ACC112 (cell line): ENCODE data around the gene FGF10.

ENCODE experiments used
- H2AFZ ChIP-seq: fragments of 200-600 bp; sonication (generic); one replicate; pipeline ENCODE4 v1.6.0; 2017; ENCODE audit warnings: antibody characterized with exemption, low read length; ENCODE audit not compliant: unreplicated experiment
- H3K27ac ChIP-seq: fragments of 200-600 bp; sonication (generic); 2 replicates; pipeline ENCODE4 v1.5.1; 2014; ENCODE audit warnings: low read depth, mild to moderate bottlenecking, antibody characterized with exemption, low read length, moderate library complexity
- H3K27me3 ChIP-seq: fragments of 200-600 bp; sonication (generic); 2 replicates; pipeline ENCODE4 v1.6.1; 2014; ENCODE audit warnings: mild to moderate bottlenecking, antibody characterized with exemption, low read length, moderate library complexity, mixed read lengths; ENCODE audit not compliant: insufficient read depth
- H3K36me3 ChIP-seq: fragments of 200-600 bp; sonication (generic); 2 replicates; pipeline ENCODE4 v1.6.1; 2016; ENCODE audit warnings: mild to moderate bottlenecking, antibody characterized with exemption, low read length, moderate library complexity, mixed read lengths; ENCODE audit not compliant: insufficient read depth
- H3K4me1 ChIP-seq: fragments of 200-600 bp; sonication (generic); one replicate; pipeline ENCODE4 v1.6.1; 2016; ENCODE audit warnings: low read length, mixed read lengths; ENCODE audit not compliant: insufficient read depth, unreplicated experiment, control insufficient read depth
- H3K4me3 ChIP-seq: fragments of 200-600 bp; sonication (generic); 2 replicates; pipeline ENCODE4 v1.5.1; 2014; ENCODE audit warnings: mild to moderate bottlenecking, low read depth, low read length
- H3K79me2 ChIP-seq: fragments of 200-600 bp; sonication (generic); one replicate; pipeline ENCODE4 v1.6.0; 2016; ENCODE audit warnings: low read length; ENCODE audit not compliant: control insufficient read depth, unreplicated experiment, insufficient read depth

FGF10 gene

DNA sequence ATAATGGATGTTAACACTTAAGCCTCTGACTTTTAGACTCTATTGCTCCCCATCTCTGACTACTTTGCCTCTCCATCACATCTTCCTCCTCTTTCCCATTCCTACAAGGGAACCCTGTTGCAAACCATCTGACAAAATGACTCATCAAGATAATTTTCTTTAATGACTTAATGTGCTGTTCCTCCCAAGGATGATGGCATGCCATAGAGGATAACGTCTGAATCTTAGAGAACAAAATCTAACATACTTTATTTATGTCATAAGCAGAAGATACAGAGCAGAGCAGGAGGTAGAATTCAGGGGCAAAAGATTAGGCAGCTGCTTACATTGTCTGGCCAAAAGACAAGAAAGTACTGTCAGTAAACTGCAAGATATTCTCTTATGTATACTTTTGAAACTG lies 76.8 kb downstream of the FGF10 start:
- Histone ChIP-seq H3K4me1 (no peaks in the 10 kb centered on the region), H3K36me3 (no peaks in the 10 kb centered on the region), H3K4me3 (no peak overlapping the region), H3K27me3 (no peaks in the 10 kb centered on the region), H3K27ac (no peak overlapping the region), H2AFZ (no peak overlapping the region), H3K79me2 (no peaks in the 10 kb centered on the region)

- Histone ChIP-seq H3K4me1 (no peaks in the 10 kb centered on the region), H2AFZ (no peak overlapping the region), H3K4me3 (no peak overlapping the region), H3K36me3 (no peaks in the 10 kb centered on the region), H3K27me3 (no peaks in the 10 kb centered on the region), H3K79me2 (no peaks in the 10 kb centered on the region), H3K27ac (no peak overlapping the region)
These were observed 88.7 kb downstream of the FGF10 start for GRCh38 chr5:44300551-44300950.

GRCh38 chr5:44299394-44299793 lies 89.8 kb downstream of the FGF10 start:
- H3K27me3 ChIP-seq, result no peaks in the 10 kb centered on the region
- H3K36me3 ChIP-seq, result no peaks in the 10 kb centered on the region
- H3K4me1 ChIP-seq, result no peaks in the 10 kb centered on the region
- no peak overlapping the region for H3K27ac ChIP-seq
- H3K79me2 ChIP-seq, result no peaks in the 10 kb centered on the region
- no peak overlapping the region for H2AFZ ChIP-seq
- no peak overlapping the region for H3K4me3 ChIP-seq

DNA sequence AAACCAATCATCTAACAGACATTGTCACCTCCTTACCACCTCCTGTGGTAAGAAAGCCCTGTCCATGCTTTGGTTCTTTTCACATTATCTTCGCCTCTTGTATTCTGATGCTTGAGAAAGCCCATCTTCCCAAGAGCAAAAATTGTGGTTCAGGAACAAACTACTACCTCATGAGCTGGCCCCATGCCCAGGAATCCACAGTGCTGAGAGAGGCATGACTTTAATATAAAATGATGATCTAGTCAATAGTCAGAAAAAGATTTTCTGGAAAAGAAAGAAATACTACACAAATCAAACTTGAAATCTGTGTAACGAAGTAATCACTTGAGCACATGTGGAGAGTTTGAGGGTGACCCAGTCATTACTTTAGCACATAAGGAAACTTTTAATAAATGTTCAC lies 94.7 kb downstream of the FGF10 start:
- Histone ChIP-seq H3K4me1 (no peaks in the 10 kb centered on the region), H3K27ac (no peak overlapping the region), H3K27me3 (no peaks in the 10 kb centered on the region), H2AFZ (no peak overlapping the region), H3K79me2 (no peaks in the 10 kb centered on the region), H3K36me3 (no peaks in the 10 kb centered on the region), H3K4me3 (no peak overlapping the region)

DNA sequence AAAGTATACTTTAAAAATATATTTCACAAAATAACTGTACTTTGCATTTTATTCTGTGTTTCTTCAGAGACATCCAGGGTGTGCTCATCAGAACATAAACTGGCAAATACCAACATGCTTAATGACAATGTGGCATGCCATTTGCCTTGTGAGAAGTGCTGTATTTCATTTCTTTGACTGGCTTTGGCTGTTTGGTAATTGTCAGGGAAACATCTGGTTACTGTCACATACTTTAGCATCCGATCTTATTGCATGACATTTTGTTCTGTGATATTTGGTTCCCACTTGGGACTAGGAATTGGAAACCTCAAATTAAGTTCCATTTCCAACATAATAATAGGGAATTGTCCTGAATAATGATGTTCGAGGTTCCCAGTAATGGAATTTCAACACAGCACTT lies 96.5 kb downstream of the FGF10 start:
- no peak overlapping the region for H3K27ac ChIP-seq
- H3K36me3 ChIP-seq, result no peaks in the 10 kb centered on the region
- H3K27me3 ChIP-seq, result no peaks in the 10 kb centered on the region
- H2AFZ ChIP-seq, result no peak overlapping the region
- no peaks in the 10 kb centered on the region for H3K4me1 ChIP-seq
- no peaks in the 10 kb centered on the region for H3K79me2 ChIP-seq
- H3K4me3 ChIP-seq, result no peak overlapping the region

DNA sequence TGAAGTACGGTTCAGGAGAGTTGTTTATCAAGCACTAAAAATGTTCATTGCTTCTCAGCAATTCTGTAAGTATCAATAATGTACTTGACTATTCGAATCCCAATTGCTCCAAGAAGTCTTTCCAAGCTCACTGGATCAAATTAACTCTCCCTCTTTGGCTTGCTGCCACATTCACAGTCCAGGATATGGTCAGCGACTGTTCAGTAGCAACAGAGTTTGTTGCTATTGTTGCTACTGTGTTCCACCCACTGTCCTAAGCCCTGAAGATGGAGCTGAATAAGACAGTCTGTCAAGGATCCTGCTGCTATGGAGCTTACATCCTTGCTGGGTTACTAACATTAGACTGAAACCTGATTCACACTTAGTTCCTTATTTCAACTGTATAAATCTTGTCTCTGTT lies 110.8 kb downstream of the FGF10 start:
- Histone ChIP-seq H3K4me1 (no peaks in the 10 kb centered on the region), H3K27me3 (no peaks in the 10 kb centered on the region), H3K36me3 (no peaks in the 10 kb centered on the region), H3K4me3 (no peak overlapping the region), H2AFZ (no peak overlapping the region), H3K27ac (no peak overlapping the region), H3K79me2 (no peaks in the 10 kb centered on the region)

DNA sequence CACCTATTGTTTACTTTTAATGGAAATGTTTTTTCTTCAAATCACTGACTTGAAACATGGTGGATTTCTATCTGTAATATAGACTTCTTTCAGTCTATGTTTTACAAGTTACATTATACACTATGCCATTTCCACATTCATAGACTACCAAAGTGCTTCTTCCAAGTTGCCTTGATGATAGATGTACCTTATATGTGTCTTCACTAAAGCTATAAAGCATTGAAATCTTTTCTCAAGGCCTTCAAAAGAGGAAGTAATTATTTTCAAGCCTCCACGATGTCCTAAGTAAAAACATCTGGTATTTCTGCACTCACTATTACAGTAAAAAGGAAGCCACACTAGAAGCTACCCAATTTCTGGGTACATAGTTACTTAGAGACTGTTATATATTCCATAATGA lies 113.3 kb downstream of the FGF10 start:
- Histone ChIP-seq H3K36me3 (no peaks in the 10 kb centered on the region), H3K27me3 (no peaks in the 10 kb centered on the region), H2AFZ (no peak overlapping the region), H3K4me3 (no peak overlapping the region), H3K27ac (no peak overlapping the region), H3K79me2 (no peaks in the 10 kb centered on the region), H3K4me1 (no peaks in the 10 kb centered on the region)

GRCh38 chr5:44275329-44275728 lies 113.9 kb downstream of the FGF10 start:
- H3K4me1 ChIP-seq, result no peaks in the 10 kb centered on the region
- H2AFZ ChIP-seq, result no peak overlapping the region
- H3K4me3 ChIP-seq, result no peak overlapping the region
- H3K79me2 ChIP-seq, result no peaks in the 10 kb centered on the region
- no peaks in the 10 kb centered on the region for H3K36me3 ChIP-seq
- H3K27ac ChIP-seq, result no peak overlapping the region
- H3K27me3 ChIP-seq, result no peaks in the 10 kb centered on the region

GRCh38 chr5:44267909-44268308 lies 121.3 kb downstream of the FGF10 start:
- H3K79me2 ChIP-seq, result no peaks in the 10 kb centered on the region
- H3K4me1 ChIP-seq, result no peaks in the 10 kb centered on the region
- no peak overlapping the region for H2AFZ ChIP-seq
- no peaks in the 10 kb centered on the region for H3K27me3 ChIP-seq
- no peak overlapping the region for H3K4me3 ChIP-seq
- H3K36me3 ChIP-seq, result no peaks in the 10 kb centered on the region
- no peak overlapping the region for H3K27ac ChIP-seq

GRCh38 chr5:44266882-44267576 lies 122.2 kb downstream of the FGF10 start:
- Histone ChIP-seq H3K79me2 (no peaks in the 10 kb centered on the region), H3K27ac (no peak overlapping the region), H3K36me3 (no peaks in the 10 kb centered on the region), H3K4me3 (no peak overlapping the region), H3K27me3 (no peaks in the 10 kb centered on the region), H2AFZ (no peak overlapping the region), H3K4me1 (no peaks in the 10 kb centered on the region)

- no peak overlapping the region for H3K4me3 ChIP-seq
- no peaks in the 10 kb centered on the region for H3K4me1 ChIP-seq
- no peak overlapping the region for H3K27ac ChIP-seq
- H2AFZ ChIP-seq, result no peak overlapping the region
- H3K79me2 ChIP-seq, result no peaks in the 10 kb centered on the region
- H3K27me3 ChIP-seq, result no peaks in the 10 kb centered on the region
- H3K36me3 ChIP-seq, result no peaks in the 10 kb centered on the region
These were observed 123.5 kb downstream of the FGF10 start for GRCh38 chr5:44265713-44266112.
